Measurements from ENCODE around the gene ZNF90. TPM values are rescaled to one million over a fixed set of nuclear protein-coding genes. Genes with fewer than 3 reads are reported as not detected.
A peak's percentile ranks its signal among the peaks of the same experiment; 100 is the strongest.

Gene ZNF90
- under 1 TPM in 3 of 4 donors, not detected in 1; 0.10 to 0.29 (median 0.24) TPM for total RNA-seq
- polyA plus RNA-seq: under 1 TPM; 0.13 to 0.45 (median 0.27) TPM
- long read RNA-seq, donor 1: 0 reads
- long read RNA-seq, donor 2: 0 reads

GRCh38 chr19:20077791-20078463 is at the start of gene ZNF90:
ZNF90 (plus strand) TSS chr19:20078000; CDS start chr19:20078133, 133 bp downstream.
- peak within 1 kb of the TSS; percentile 62 for H3K4me3 ChIP-seq
- no peaks in the 10 kb centered on the region for H3K9me3 ChIP-seq
- 1 to 2% (median 1%) methylated on average over 28 of the region's 28 CpGs for WGBS, 3 donors
- DNase-seq (peak; percentile 89 to 92), ATAC-seq (peak; percentile 37 to 86 (median 68))
- H3K27me3 ChIP-seq (ENCODE audit: insufficient read depth in 3 of 3, low read length in 2 of 3): peaks cover 0 to 3% (median 0%) of the 10 kb centered on the region in 3 donors
- no peaks in the 10 kb centered on the region for H3K36me3 ChIP-seq (ENCODE audit: insufficient read depth in 1 of 2, low read depth in 1 of 2)
- H3K27ac ChIP-seq: no peak within 1 kb of the TSS
- H3K4me1 ChIP-seq: no peaks in the 10 kb centered on the region
- TF ChIP-seq, protein P1, sequence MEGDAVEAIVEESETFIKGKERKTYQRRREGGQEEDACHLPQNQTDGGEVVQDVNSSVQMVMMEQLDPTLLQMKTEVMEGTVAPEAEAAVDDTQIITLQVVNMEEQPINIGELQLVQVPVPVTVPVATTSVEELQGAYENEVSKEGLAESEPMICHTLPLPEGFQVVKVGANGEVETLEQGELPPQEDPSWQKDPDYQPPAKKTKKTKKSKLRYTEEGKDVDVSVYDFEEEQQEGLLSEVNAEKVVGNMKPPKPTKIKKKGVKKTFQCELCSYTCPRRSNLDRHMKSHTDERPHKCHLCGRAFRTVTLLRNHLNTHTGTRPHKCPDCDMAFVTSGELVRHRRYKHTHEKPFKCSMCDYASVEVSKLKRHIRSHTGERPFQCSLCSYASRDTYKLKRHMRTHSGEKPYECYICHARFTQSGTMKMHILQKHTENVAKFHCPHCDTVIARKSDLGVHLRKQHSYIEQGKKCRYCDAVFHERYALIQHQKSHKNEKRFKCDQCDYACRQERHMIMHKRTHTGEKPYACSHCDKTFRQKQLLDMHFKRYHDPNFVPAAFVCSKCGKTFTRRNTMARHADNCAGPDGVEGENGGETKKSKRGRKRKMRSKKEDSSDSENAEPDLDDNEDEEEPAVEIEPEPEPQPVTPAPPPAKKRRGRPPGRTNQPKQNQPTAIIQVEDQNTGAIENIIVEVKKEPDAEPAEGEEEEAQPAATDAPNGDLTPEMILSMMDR (IDR thresholded peaks at IDR 0.05): no peak
- intact Hi-C loops (cut with DNase I): no loop called here

DNA sequence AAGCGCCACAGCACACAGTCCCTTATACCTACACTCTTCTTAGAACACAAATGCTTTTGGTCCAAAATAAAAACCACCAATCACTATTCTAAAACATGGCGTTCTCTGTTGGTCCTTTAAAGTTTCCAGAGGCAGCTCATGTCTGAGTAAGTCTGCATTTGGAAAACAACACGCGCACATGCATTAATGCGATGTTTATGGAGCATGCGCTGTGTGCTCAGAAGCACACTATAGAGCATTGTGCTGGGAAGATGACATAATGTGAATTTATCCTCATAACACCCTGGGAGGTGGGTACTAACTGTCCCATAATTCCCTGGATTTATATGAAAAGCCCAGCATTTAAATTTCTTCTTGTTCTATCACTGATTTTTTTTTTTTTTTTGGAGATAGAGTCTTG is 49.2 kb upstream of the ZNF90 start:
- Histone ChIP-seq H3K36me3 (ENCODE audit: insufficient read depth in 1 of 2, low read depth in 1 of 2) (peaks cover 0 to 4% of the 10 kb centered on the region in 2 donors), H3K4me3 (no peak overlapping the region), H3K9me3 (no peaks in the 10 kb centered on the region), H3K4me1 (no peaks in the 10 kb centered on the region), H3K27ac (no peak overlapping the region), H3K27me3 (ENCODE audit: insufficient read depth in 3 of 3, low read length in 2 of 3) (no peaks in the 10 kb centered on the region)
- DNase-seq: no peak
- intact Hi-C loops (cut with DNase I): no loop called here
- TF ChIP-seq, protein P1 (IDR thresholded peaks at IDR 0.05): no peak
- no peak for ATAC-seq
- WGBS, 3 donors: 97 to 99% (median 98%) methylated on average over 6 of the region's 6 CpGs

DNA sequence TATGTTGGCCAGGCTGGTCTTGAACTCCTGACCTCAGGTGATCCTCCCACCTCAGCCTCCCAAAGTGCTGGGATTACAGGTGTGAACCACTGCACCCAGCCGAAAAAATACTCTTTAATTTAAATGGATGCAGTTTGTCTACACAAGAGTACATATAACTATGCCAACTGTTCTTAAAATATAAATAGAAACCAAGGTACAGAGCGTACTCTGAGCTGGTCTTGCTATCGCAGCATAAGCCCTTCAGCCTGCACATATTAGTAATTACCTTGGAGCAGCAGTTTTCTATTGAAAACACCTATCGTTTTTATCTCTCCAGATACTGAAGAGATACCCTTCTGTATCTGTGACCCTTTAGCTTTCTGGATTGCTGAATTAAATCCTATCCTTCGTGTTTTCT is 41.9 kb upstream of the ZNF90 start:
- Histone ChIP-seq H3K27me3 (ENCODE audit: insufficient read depth in 3 of 3, low read length in 2 of 3) (peaks cover 0 to 3% (median 0%) of the 10 kb centered on the region in 3 donors), H3K9me3 (no peaks in the 10 kb centered on the region), H3K36me3 (ENCODE audit: insufficient read depth in 1 of 2, low read depth in 1 of 2) (no peaks in the 10 kb centered on the region), H3K4me1 (no peaks in the 10 kb centered on the region), H3K27ac (no peak overlapping the region), H3K4me3 (no peak overlapping the region)
- TF ChIP-seq, protein P1 (IDR thresholded peaks at IDR 0.05): no peak
- no peak for ATAC-seq
- WGBS, 3 donors: 61 to 86% (median 83%) methylated on average over 5 of the region's 5 CpGs
- intact Hi-C loops (cut with DNase I): no loop called here
- DNase-seq: no peak

DNA sequence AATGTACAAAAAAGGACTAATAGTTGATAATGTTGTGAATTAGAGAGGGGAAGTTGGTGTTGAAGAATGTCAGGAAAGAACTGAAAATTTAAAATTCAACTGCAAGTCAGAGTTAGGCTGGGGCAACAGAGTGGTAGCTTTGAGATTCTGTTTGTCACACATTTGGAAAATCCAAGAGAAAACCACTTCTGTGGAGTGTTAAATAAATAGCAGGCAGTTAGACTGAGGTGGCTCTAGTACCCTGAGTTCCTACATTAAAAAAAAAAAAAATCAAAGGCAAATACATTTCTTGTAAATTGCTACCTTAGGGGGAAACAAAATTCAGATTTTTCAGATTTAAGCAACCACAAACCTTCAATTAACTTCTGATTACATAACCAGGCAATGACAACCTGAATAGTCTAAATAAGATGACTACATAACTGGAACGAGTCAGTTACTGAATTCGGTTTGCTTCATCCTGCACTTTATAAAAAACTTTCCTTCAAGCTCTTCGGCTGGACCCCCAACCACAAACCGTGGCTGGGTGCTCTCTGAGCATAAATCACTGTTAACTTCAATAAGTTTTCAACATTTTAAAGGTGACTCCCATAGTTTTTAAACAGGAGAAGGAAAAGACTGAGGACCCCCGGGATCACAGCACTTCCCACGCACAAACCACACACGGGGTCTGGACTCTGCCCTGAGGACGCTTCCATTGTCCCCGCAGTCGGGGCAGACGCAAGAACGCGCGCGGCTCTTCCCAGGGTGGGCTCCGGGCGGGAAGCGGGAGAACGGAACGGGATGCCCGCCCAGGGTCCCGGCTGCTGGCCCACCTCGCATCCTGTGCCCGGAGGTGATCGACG is 39.2 kb upstream of the ZNF90 start:
- no peaks in the 10 kb centered on the region for H3K36me3 ChIP-seq (ENCODE audit: insufficient read depth in 1 of 2, low read depth in 1 of 2)

More for the DNA sequence above, 39.2 kb upstream of the ZNF90 start:
- TF ChIP-seq, protein P1 (IDR thresholded peaks at IDR 0.05): no peak
- no peak for DNase-seq
- 0 to 1% (median 1%) methylated on average over 26 of the region's 26 CpGs for WGBS, 3 donors
- Histone ChIP-seq H3K9me3 (no peaks in the 10 kb centered on the region), H3K27ac (peak overlapping the region; percentile 54), H3K27me3 (ENCODE audit: insufficient read depth in 3 of 3, low read length in 2 of 3) (peaks cover 0 to 3% (median 0%) of the 10 kb centered on the region in 3 donors), H3K4me1 (no peaks in the 10 kb centered on the region), H3K4me3 (peak overlapping the region; percentile 78)
- intact Hi-C loops (cut with DNase I): no loop called here
- peak in 1 of 4 donors; percentile 40 for ATAC-seq
